ENCODE measurements around the gene NDE1. TPM values are rescaled to one million over a fixed set of nuclear protein-coding genes. Genes with fewer than 3 reads are reported as not detected.
A peak's percentile ranks its signal among the peaks of the same experiment; 100 is the strongest.

Gene NDE1
- total RNA-seq, 1 donor from 2014 or later, result 55.0 TPM

DNA sequence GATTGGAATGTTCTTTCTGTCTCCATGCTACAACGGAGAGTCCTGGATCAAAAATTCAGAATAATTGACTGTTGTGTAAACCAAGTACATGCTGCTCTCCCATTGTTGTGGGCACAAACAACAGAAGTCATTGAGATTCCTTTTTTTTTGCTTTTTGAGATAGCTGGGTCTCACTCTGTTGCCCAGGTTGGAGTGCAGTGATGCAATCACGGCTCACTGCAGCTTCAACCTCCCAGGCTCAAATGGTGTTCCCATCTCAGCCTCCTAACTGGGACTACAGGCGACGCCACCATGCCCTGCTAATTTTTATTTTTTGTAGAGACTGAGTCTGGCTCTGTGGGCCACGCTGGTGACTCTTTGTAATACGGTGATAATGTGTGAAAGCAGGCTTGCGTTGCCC is 24.5 kb downstream of the NDE1 start:
- H3K27ac ChIP-seq, result peak overlapping the region; percentile 94
- H3K36me3 ChIP-seq, result peaks cover 0 to 27% of the 10 kb centered on the region in 2 donors
- H3K9me3 ChIP-seq, result no peaks in the 10 kb centered on the region
- TF ChIP-seq, protein P1, sequence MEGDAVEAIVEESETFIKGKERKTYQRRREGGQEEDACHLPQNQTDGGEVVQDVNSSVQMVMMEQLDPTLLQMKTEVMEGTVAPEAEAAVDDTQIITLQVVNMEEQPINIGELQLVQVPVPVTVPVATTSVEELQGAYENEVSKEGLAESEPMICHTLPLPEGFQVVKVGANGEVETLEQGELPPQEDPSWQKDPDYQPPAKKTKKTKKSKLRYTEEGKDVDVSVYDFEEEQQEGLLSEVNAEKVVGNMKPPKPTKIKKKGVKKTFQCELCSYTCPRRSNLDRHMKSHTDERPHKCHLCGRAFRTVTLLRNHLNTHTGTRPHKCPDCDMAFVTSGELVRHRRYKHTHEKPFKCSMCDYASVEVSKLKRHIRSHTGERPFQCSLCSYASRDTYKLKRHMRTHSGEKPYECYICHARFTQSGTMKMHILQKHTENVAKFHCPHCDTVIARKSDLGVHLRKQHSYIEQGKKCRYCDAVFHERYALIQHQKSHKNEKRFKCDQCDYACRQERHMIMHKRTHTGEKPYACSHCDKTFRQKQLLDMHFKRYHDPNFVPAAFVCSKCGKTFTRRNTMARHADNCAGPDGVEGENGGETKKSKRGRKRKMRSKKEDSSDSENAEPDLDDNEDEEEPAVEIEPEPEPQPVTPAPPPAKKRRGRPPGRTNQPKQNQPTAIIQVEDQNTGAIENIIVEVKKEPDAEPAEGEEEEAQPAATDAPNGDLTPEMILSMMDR (IDR thresholded peaks at IDR 0.05), result no peak
- TF ChIP-seq POLR2AphosphoS5 (IDR thresholded peaks at IDR 0.05; ENCODE audit: insufficient read depth in 1 of 2, low read depth in 1 of 2), result no peak
- no peak for DNase-seq (ENCODE audit: extremely low spot score in 2 of 2)
- peaks cover 34% of the 10 kb centered on the region for H3K4me1 ChIP-seq
- H3K27me3 ChIP-seq, result no peaks in the 10 kb centered on the region
- no peak overlapping the region for H3K4me3 ChIP-seq
- intact Hi-C loops (cut with DNase I), result no loop called here

DNA sequence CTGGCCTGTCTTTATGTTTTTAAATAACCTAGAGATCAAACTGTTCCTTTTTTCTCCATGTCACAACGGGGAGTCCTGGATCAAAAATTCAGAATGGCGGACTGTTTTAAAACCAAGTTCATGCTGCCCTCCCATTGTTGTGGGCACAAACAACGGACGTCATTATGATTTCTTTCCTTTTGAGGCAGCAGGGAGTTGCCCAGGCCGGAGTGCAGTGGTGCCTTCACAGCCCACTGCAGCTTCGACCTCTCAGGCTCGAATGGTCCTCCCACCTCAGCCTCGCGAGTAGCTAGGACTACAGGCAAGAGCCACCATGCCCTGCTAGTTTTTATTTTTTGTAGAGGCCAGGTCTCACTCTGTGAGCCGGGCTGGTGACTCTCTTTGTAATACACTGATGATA is 26.5 kb downstream of the NDE1 start:
- H3K9me3 ChIP-seq, result no peaks in the 10 kb centered on the region

DNA sequence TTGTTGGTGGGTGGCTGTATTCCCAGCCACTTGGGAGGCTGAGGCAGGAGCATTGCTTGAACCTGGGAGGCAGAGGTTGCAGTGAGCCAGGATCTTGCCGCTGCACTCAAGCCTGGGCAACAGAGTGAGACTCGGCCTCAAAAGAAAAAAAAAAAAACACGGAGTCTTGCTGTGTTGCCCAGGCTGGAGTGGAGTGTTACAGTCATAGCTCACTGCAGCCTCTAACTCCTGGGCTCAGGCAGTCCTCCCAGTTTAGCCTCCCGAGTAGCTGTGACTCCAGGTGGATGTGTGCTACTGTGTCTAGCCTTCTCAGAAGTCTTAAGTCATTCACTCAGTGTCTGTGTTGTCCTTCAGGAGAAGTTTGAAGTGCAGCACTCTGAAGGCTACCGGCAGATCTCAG is 27.4 kb downstream of the NDE1 start:
- Histone ChIP-seq H3K36me3 (peaks cover 0 to 30% of the 10 kb centered on the region in 2 donors), H3K27me3 (no peaks in the 10 kb centered on the region), H3K4me3 (no peak overlapping the region), H3K9me3 (no peaks in the 10 kb centered on the region), H3K4me1 (peaks cover 23% of the 10 kb centered on the region), H3K27ac (no peak overlapping the region)
- no peak for DNase-seq (ENCODE audit: extremely low spot score in 2 of 2)
- TF ChIP-seq, protein P1 (IDR thresholded peaks at IDR 0.05), result no peak
- no peak for TF ChIP-seq POLR2AphosphoS5 (IDR thresholded peaks at IDR 0.05; ENCODE audit: insufficient read depth in 1 of 2, low read depth in 1 of 2)
- TF ChIP-seq POLR2A (IDR thresholded peaks at IDR 0.05), result no peak
- intact Hi-C loops (cut with DNase I), result no loop called here

More for the DNA sequence above, 26.5 kb downstream of the NDE1 start:
- peaks cover 33% of the 10 kb centered on the region for H3K4me1 ChIP-seq
- TF ChIP-seq, protein P1 (IDR thresholded peaks at IDR 0.05), result no peak
- no peak for TF ChIP-seq POLR2A (IDR thresholded peaks at IDR 0.05)
- no peak for TF ChIP-seq POLR2AphosphoS5 (IDR thresholded peaks at IDR 0.05; ENCODE audit: insufficient read depth in 1 of 2, low read depth in 1 of 2)
- peaks cover 0 to 30% of the 10 kb centered on the region in 2 donors for H3K36me3 ChIP-seq
- no peaks in the 10 kb centered on the region for H3K27me3 ChIP-seq
- no peak overlapping the region for H3K4me3 ChIP-seq
- DNase-seq (ENCODE audit: extremely low spot score in 2 of 2), result no peak
- peak overlapping the region; percentile 28 for H3K27ac ChIP-seq
- intact Hi-C loops (cut with DNase I), result no loop called here

DNA sequence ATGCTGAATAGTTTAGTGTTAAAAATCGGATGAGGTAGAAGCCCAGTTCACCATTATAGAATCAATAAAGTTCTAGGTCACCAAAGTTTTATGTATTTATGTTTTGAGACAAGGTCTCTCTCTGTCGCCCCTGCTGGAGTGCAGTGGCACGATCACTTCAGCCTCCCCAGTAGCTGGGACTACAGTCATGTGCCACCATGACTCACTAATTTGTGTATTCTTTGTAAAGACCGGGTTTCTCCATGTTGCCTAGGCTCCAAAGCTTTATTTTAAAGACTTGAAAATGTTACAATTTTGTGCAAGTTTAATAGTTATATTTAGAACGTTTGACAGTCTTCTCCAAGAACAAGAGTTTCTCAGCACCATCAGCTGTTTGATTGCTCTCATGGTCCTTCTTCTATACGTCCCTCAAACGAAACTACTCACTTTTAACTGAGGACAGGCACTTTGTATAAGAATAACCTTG is 32.1 kb downstream of the NDE1 start:
- Histone ChIP-seq H3K4me3 (no peak overlapping the region), H3K36me3 (peaks cover 0 to 37% of the 10 kb centered on the region in 2 donors), H3K27ac (peak overlapping the region; percentile 39), H3K4me1 (no peaks in the 10 kb centered on the region), H3K27me3 (no peaks in the 10 kb centered on the region), H3K9me3 (no peaks in the 10 kb centered on the region)
- TF ChIP-seq, protein P1 (IDR thresholded peaks at IDR 0.05), result peak in 1 of 3 experiments; percentile 14
- peak in 1 of 2 donors; percentile 56 for TF ChIP-seq POLR2AphosphoS5 (IDR thresholded peaks at IDR 0.05; ENCODE audit: insufficient read depth in 1 of 2, low read depth in 1 of 2)
- TF ChIP-seq POLR2A (IDR thresholded peaks at IDR 0.05), result no peak
- intact Hi-C loops (cut with DNase I), result no loop called here
- no peak for DNase-seq (ENCODE audit: extremely low spot score in 2 of 2)

DNA sequence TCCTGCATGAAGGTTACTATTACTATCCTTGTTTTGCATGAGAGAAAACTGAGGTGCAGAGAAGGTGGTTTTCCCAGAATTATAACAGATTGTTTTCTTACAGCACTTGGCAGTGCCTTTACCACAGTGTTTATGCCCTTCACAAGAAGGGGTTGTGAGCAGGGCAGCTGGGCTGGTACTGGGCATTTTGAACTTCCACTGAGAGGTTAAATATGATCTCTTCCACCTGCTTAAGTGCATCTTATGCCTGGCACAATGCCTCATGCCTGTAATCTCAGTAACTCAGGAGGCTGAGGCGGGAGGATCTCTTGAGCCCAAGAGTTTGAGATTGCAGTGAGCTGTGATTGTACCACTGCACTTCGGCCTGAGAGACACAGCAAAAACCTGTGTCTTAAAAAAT is 36.2 kb downstream of the NDE1 start:
- intact Hi-C loops (cut with DNase I), result no loop called here
- no peak for DNase-seq (ENCODE audit: extremely low spot score in 2 of 2)
- Histone ChIP-seq H3K27ac (no peak overlapping the region), H3K27me3 (no peaks in the 10 kb centered on the region), H3K36me3 (peaks cover 0 to 42% of the 10 kb centered on the region in 2 donors), H3K4me1 (no peaks in the 10 kb centered on the region), H3K4me3 (no peak overlapping the region), H3K9me3 (no peaks in the 10 kb centered on the region)
- TF ChIP-seq POLR2AphosphoS5 (IDR thresholded peaks at IDR 0.05; ENCODE audit: insufficient read depth in 1 of 2, low read depth in 1 of 2), result no peak
- TF ChIP-seq POLR2A (IDR thresholded peaks at IDR 0.05), result no peak
- TF ChIP-seq, protein P1 (IDR thresholded peaks at IDR 0.05), result no peak
